Pancreas (tissue), 10 donors: ENCODE measurements around the gene CRELD1. TPM values are rescaled to one million over a fixed set of nuclear protein-coding genes. Genes with fewer than 3 reads are reported as not detected.

ENCODE experiments used
- ATAC-seq, 4 donors: fragments of 200-7000 bp; cut with Tn5 transposase; one replicate each; pipeline versions ENCODE4 v1.8.0 to v1.9.1; 2020; ENCODE audit warnings: mild to moderate bottlenecking in 4 of 4, moderate library complexity in 4 of 4
- DNase-seq, 6 donors: peaks; one replicate each; pipeline ENCODE4 v3.0.0-alpha.2; 2020
- FAIRE-seq: peaks from 2 replicates; lab custom pipeline; 2012; peaks lifted over from hg19 to GRCh38; lab: Jason Lieb, UNC
- H3K27ac ChIP-seq, 4 donors: fragments of 200-600 bp; sonication (generic); 1 replicate in 3 of 4; 2 replicates in 1 of 4; pipeline versions ENCODE4 v1.5.0 to v1.8.0; 2020
- H3K27me3 ChIP-seq, 4 donors: fragments of 200-600 bp; one replicate each; pipeline ENCODE4 v1.8.0; 2021
- H3K36me3 ChIP-seq, 3 donors: fragments of 200-600 bp; sonication (generic) in 1 of 3; one replicate each; pipeline versions ENCODE4 v1.5.0 to v1.8.0; 2020 to 2021
- H3K4me1 ChIP-seq, 3 donors: fragments of 200-600 bp; one replicate each; pipeline ENCODE4 v1.8.0; 2021
- H3K4me3 ChIP-seq, 4 donors: fragments of 200-600 bp; sonication (generic) in 2 of 4; one replicate each; pipeline versions ENCODE4 v1.5.0 to v1.8.0; 2020 to 2021
- H3K9me3 ChIP-seq, 4 donors: fragments of 200-600 bp; one replicate each; pipeline ENCODE4 v1.8.0; 2021
- CTCF ChIP-seq, 4 donors: fragments of 200-600 bp; sonication (generic) in 3 of 4; IDR thresholded peaks; one replicate each; pipeline versions ENCODE4 v1.5.0 to v1.8.0; 2021; ENCODE audit warnings: antibody characterized with exemption in 4 of 4
- WGBS, 2 donors: extraction: QIAGEN DNeasy Blood & Tissue Kit; methylation state at CpG; one replicate each; pipeline ENCODE4 v1.1.7; 2013; 5-methylcytosine and 5-hydroxymethylcytosine counted together
- intact Hi-C, 3 donors: fragments of 100-400 bp; cut with DNase I; formaldehyde crosslinking; loops; one replicate each; pipeline versions ENCODE4 v1.11.1 to v1.14.2; 2022
- polyA plus RNA-seq, 2 donors: library from polyadenylated mRNA; stranded (reverse); fragments of 200-250 nt; gene quantifications; one replicate each; pipeline ENCODE4 v1.2.3, GENCODE V29; 2013
- total RNA-seq, 6 donors: library from RNA; stranded (reverse); fragmentation: NEBNext Ultra II Directional in 4 of 6; extraction: Animal tissue kit (Norgen Biotek cat#: 25700) in 4 of 6; gene quantifications; one replicate each; pipeline versions ENCODE4 v1.2.1 to v1.2.4, GENCODE V29; 2021 to 2023
- donor health status: healthy with polysubstance abuse.
- donor health status: DM: no; HTN: no; CAD: no; lungs with moderate emphysema.
- donor health status: DM: no; HTN: no; CAD: no.
- donor health status: control.
- donor health status: control.
- donor health status: Bipolar disorder and iron deficiency.
- donor health status: DM: yes; HTN: yes; CAD: no.
- donor health status: DM: no; HTN: no; CAD: no.
- donor health status: DM: no; HTN: no; CAD: no.
- donor health status: DM: yes; HTN: yes; CAD: no.

CRELD1 gene
- total and polyA plus RNA-seq, 8 donors, result 11.3 to 45.9 (median 13.9) TPM

- Histone ChIP-seq H3K4me3 (no peak overlapping the region), H3K36me3 (no peaks in the 10 kb centered on the region), H3K4me1 (no peaks in the 10 kb centered on the region), H3K27me3 (no peaks in the 10 kb centered on the region), H3K27ac (no peak overlapping the region), H3K9me3 (no peaks in the 10 kb centered on the region)
- intact Hi-C loops, result no loop called here
- ATAC-seq (peak in 2 of 4 donors; percentile 54 to 59), FAIRE-seq (no peak), DNase-seq (peak in 2 of 6 donors; percentile 19 to 33)
- WGBS, 2 donors, result 27 to 30% methylated on average over 12 of the region's 12 CpGs
- TF ChIP-seq CTCF (IDR thresholded peaks at IDR 0.05), result no peak
Measured at GRCh38 chr3:9955067-9955502, 21.5 kb downstream of the CRELD1 start.

GRCh38 chr3:9955611-9956352, 22.1 kb downstream of the CRELD1 start:
- Histone ChIP-seq H3K4me3 (no peak overlapping the region), H3K27me3 (no peaks in the 10 kb centered on the region), H3K9me3 (no peaks in the 10 kb centered on the region), H3K27ac (no peak overlapping the region), H3K4me1 (no peaks in the 10 kb centered on the region), H3K36me3 (no peaks in the 10 kb centered on the region)
- DNase-seq (peak in 1 of 6 donors; percentile 22), FAIRE-seq (no peak), ATAC-seq (no peak)
- TF ChIP-seq CTCF (IDR thresholded peaks at IDR 0.05), result no peak
- intact Hi-C loops, result no loop called here
- 89 to 94% methylated on average over 5 of the region's 5 CpGs for WGBS, 2 donors

- no peaks in the 10 kb centered on the region for H3K9me3 ChIP-seq
- FAIRE-seq, result no peak
- no peak for DNase-seq
- H3K27me3 ChIP-seq, result no peaks in the 10 kb centered on the region
- intact Hi-C loops, result no loop called here
- ATAC-seq, result no peak
- no peaks in the 10 kb centered on the region for H3K4me1 ChIP-seq
- H3K4me3 ChIP-seq, result no peak overlapping the region
- 57 to 66% methylated on average over 5 of the region's 5 CpGs for WGBS, 2 donors
- no peak for TF ChIP-seq CTCF (IDR thresholded peaks at IDR 0.05)
- no peaks in the 10 kb centered on the region for H3K36me3 ChIP-seq
- H3K27ac ChIP-seq, result no peak overlapping the region
Measured at GRCh38 chr3:9957214-9957613, 23.6 kb downstream of the CRELD1 start.

GRCh38 chr3:9965200-9965875, 31.7 kb downstream of the CRELD1 start:
- ATAC-seq (no peak), FAIRE-seq (no peak), DNase-seq (peak in 1 of 6 donors; percentile 8)
- 91 to 92% methylated on average over 6 of the region's 6 CpGs for WGBS, 2 donors
- H3K27me3 ChIP-seq, result no peaks in the 10 kb centered on the region
- intact Hi-C loops, result no loop called here
- no peaks in the 10 kb centered on the region for H3K4me1 ChIP-seq
- no peaks in the 10 kb centered on the region for H3K9me3 ChIP-seq
- peaks cover 0 to 28% (median 6%) of the 10 kb centered on the region in 3 donors for H3K36me3 ChIP-seq
- no peak for TF ChIP-seq CTCF (IDR thresholded peaks at IDR 0.05)
- H3K4me3 ChIP-seq, result no peak overlapping the region
- no peak overlapping the region for H3K27ac ChIP-seq

GRCh38 chr3:9966841-9967240, 33.2 kb downstream of the CRELD1 start:
- DNase-seq, result no peak
- Histone ChIP-seq H3K36me3 (peaks cover 0 to 36% (median 11%) of the 10 kb centered on the region in 3 donors), H3K27me3 (no peaks in the 10 kb centered on the region), H3K4me1 (no peaks in the 10 kb centered on the region), H3K27ac (no peak overlapping the region), H3K9me3 (no peaks in the 10 kb centered on the region), H3K4me3 (no peak overlapping the region)
- 100% methylated on average over 2 of the region's 2 CpGs for WGBS, 2 donors
- no peak for FAIRE-seq
- intact Hi-C loops, result no loop called here
- no peak for ATAC-seq
- no peak for TF ChIP-seq CTCF (IDR thresholded peaks at IDR 0.05)
